Activated naive CD8-positive, alpha-beta T cell (primary cell): ENCODE results near the gene ADRB2.

Source experiments
- H3K27ac Mint-ChIP-seq: one replicate; pipeline ENCODE4 v1.8.0; 2021; ENCODE audit warnings: mixed read lengths
- H3K27me3 Mint-ChIP-seq: one replicate; pipeline ENCODE4 v1.8.0; 2021; ENCODE audit warnings: mixed read lengths
- H3K36me3 Mint-ChIP-seq: one replicate; pipeline ENCODE4 v1.8.0; 2021; ENCODE audit warnings: mixed read lengths
- H3K4me1 Mint-ChIP-seq: one replicate; pipeline ENCODE4 v1.8.0; 2021; ENCODE audit warnings: low read depth, mixed read lengths
- H3K4me3 Mint-ChIP-seq: one replicate; pipeline ENCODE4 v1.8.0; 2021; ENCODE audit warnings: mild to moderate bottlenecking, mixed read lengths
- H3K9me3 Mint-ChIP-seq: one replicate; pipeline ENCODE4 v1.8.0; 2021; ENCODE audit warnings: low read depth, mixed read lengths

ADRB2 gene

DNA sequence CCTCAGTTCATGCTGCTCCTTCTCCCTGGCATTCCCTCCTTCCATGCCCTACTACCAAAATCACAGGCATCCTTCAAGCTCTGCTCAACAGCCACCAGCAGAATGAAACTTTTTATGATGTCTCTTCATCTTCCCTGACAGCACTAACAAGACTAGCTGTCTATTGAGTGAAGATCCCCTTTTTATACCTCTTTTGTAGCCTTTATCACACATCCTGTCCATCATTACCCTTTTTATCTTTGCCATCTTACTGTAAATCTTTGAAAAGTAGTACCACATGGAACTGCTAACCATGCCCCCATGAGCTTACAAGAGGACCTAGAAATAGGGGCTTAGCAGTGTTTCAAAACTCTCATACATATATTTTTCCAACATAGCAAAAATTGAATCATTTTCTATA is 10.8 kb upstream of the ADRB2 start:
- Mint-ChIP-seq H3K4me3 (no peak overlapping the region), H3K36me3 (no peaks in the 10 kb centered on the region), H3K4me1 (peaks cover 9% of the 10 kb centered on the region), H3K27ac (no peak overlapping the region), H3K27me3 (peaks cover 2% of the 10 kb centered on the region), H3K9me3 (no peaks in the 10 kb centered on the region)

DNA sequence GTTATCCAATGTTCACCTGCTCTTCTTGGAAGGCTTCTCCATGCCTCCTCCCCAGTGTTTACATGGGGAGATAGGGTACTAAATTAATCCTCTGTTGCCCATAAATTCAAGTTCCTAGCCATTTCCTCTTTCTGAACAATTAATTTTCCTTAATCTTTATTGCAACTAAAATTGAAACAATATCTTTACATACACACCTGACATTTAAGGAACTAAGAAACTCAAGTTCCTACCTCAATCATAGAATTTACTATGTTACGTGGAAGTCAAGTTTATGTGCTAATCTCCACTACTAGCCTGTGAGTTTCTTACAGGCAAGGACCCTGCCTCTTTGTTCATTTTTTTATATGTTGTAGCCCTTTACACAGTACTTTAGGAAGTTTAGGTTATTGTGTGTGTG is 10.1 kb upstream of the ADRB2 start:
- Mint-ChIP-seq H3K9me3 (no peaks in the 10 kb centered on the region), H3K4me3 (no peak overlapping the region), H3K4me1 (peaks cover 4% of the 10 kb centered on the region), H3K36me3 (no peaks in the 10 kb centered on the region), H3K27ac (no peak overlapping the region), H3K27me3 (peaks cover 2% of the 10 kb centered on the region)

DNA sequence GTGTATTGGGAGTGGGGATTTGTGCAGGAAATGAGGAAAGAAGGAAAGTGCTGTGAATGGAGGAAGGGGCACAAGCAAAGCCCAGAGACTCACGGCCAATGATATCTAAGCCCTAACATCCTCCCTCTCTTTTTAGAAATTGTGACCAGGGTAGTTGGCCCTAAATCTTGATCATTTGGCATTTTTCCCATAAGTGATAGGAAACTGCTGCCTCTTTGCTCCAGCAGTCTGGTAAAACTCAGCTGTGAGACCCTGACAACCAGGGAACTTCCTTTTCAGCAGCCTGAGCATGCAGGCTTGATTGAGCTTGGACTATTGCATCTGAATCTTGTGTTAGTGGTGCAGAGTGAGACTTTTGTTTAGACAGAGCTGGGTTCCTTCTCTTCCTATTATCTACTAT is 9.6 kb upstream of the ADRB2 start:
- Mint-ChIP-seq H3K27me3 (peaks cover 2% of the 10 kb centered on the region), H3K36me3 (no peaks in the 10 kb centered on the region), H3K27ac (no peak overlapping the region), H3K9me3 (no peaks in the 10 kb centered on the region), H3K4me3 (no peak overlapping the region), H3K4me1 (peaks cover under 1% of the 10 kb centered on the region)

DNA sequence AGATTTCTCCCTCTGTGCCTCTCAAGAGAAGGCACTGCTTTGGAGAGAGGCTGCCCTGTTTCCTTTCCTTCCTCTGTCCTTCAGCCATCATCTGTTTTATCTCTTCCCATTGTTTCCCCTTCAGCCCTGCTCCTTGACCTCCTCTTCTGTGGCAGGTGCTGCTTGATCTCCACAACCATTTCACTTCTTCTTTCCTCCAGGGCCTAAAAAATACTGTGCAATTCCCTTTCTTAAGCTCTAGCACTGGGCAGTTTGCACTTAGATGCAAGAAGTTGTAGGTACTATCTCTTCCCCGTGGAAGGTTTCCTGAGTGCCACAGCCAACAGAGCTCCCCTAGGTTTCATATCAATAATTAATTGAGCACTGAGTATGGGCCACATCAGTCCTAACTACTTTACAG is 8.8 kb upstream of the ADRB2 start:
- Mint-ChIP-seq H3K27ac (no peak overlapping the region), H3K4me1 (no peaks in the 10 kb centered on the region), H3K9me3 (no peaks in the 10 kb centered on the region), H3K27me3 (peaks cover 2% of the 10 kb centered on the region), H3K4me3 (no peak overlapping the region), H3K36me3 (no peaks in the 10 kb centered on the region)

DNA sequence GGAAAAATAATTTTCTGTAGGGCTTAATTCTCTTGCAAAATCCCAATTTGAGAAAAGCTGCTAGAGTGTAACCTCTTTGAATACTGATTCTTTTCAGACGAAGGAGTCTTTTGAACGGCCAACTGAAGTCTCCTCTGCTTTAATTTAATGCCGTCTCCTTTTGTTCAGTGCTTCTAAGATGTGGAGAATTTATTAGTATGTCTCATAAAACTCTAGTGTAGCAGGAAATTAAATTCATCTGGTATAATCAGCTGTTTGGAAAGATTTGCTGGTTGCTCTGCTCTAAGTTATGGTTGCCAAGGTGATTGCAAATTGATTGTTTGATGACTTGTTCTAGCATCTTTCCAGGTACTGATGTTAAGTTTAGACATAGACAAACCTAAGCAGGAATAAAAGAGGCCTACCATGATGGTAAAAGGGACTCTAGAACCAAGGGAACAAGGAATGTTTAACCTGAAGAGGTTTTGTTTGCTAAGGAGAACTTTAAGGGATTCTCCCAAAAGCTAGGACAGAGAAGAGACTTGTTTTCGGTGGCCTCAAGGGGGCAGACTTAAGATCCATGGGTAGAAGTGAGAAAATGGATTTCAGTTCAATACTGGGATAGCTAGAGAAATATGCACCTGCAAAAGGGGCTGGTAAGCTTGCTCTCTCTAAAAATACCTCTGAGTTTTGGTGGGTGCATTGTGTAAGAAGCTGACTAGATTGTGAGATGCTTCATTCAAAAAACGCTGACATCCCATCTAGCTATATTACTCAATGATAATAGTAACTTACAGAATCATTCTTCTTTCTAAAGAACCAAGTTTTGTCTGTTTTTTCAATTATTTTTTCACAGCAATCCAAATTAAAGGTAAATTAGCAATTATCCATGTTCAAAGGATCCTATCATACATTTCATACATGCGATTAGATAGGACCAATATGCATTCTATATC is 5.7 kb upstream of the ADRB2 start:
- no peaks in the 10 kb centered on the region for H3K9me3 Mint-ChIP-seq
- no peaks in the 10 kb centered on the region for H3K36me3 Mint-ChIP-seq
- H3K27ac Mint-ChIP-seq = no peak overlapping the region
- no peak overlapping the region for H3K4me3 Mint-ChIP-seq
- H3K4me1 Mint-ChIP-seq = peaks cover 3% of the 10 kb centered on the region
- H3K27me3 Mint-ChIP-seq = peaks cover 4% of the 10 kb centered on the region

DNA sequence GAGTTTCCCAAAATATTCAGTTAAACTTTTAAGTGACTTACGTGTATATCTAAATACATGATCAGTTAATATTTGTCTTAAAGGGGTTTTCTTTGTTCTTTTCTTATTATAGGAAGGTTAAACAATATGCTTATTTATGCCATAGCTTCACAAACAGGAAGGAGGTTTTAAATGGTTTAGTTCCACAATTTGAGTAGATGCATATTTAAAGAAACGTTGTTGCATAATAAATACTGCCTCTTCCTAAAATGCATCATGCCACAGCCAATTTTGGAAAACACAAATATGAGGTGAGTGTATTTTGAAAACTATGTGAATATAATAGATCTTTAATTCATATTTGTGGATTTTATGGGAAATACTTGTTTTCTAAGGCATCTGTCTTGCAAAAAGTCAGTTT is 2.5 kb upstream of the ADRB2 start:
- Mint-ChIP-seq H3K4me3 (no peak overlapping the region), H3K27me3 (peaks cover 2% of the 10 kb centered on the region), H3K36me3 (no peaks in the 10 kb centered on the region), H3K27ac (no peak overlapping the region), H3K9me3 (no peaks in the 10 kb centered on the region), H3K4me1 (peaks cover 23% of the 10 kb centered on the region)

DNA sequence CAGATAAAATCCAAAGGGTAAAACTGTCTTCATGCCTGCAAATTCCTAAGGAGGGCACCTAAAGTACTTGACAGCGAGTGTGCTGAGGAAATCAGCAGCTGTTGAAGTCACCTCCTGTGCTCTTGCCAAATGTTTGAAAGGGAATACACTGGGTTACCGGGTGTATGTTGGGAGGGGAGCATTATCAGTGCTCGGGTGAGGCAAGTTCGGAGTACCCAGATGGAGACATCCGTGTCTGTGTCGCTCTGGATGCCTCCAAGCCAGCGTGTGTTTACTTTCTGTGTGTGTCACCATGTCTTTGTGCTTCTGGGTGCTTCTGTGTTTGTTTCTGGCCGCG is 727 bp upstream of the ADRB2 start:
- peaks cover 27% of the 10 kb centered on the region for H3K4me1 Mint-ChIP-seq
- peaks cover 2% of the 10 kb centered on the region for H3K27me3 Mint-ChIP-seq
- H3K36me3 Mint-ChIP-seq = no peaks in the 10 kb centered on the region
- no peaks in the 10 kb centered on the region for H3K9me3 Mint-ChIP-seq
- peak overlapping the region; percentile 93 for H3K4me3 Mint-ChIP-seq
- H3K27ac Mint-ChIP-seq = peak overlapping the region; percentile 67

DNA sequence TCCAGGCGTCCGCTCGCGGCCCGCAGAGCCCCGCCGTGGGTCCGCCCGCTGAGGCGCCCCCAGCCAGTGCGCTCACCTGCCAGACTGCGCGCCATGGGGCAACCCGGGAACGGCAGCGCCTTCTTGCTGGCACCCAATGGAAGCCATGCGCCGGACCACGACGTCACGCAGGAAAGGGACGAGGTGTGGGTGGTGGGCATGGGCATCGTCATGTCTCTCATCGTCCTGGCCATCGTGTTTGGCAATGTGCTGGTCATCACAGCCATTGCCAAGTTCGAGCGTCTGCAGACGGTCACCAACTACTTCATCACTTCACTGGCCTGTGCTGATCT is 294 bp downstream of the ADRB2 start:
- Mint-ChIP-seq H3K27ac (no peak overlapping the region), H3K36me3 (no peaks in the 10 kb centered on the region), H3K9me3 (no peaks in the 10 kb centered on the region), H3K4me1 (peaks cover 27% of the 10 kb centered on the region), H3K4me3 (peak overlapping the region; percentile 93), H3K27me3 (peaks cover 2% of the 10 kb centered on the region)

DNA sequence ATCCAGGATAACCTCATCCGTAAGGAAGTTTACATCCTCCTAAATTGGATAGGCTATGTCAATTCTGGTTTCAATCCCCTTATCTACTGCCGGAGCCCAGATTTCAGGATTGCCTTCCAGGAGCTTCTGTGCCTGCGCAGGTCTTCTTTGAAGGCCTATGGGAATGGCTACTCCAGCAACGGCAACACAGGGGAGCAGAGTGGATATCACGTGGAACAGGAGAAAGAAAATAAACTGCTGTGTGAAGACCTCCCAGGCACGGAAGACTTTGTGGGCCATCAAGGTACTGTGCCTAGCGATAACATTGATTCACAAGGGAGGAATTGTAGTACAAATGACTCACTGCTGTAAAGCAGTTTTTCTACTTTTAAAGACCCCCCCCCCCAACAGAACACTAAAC is 1.3 kb downstream of the ADRB2 start:
- Mint-ChIP-seq H3K27me3 (peaks cover 2% of the 10 kb centered on the region), H3K27ac (no peak overlapping the region), H3K4me3 (peak overlapping the region; percentile 93), H3K9me3 (no peaks in the 10 kb centered on the region), H3K36me3 (no peaks in the 10 kb centered on the region), H3K4me1 (peaks cover 31% of the 10 kb centered on the region)

DNA sequence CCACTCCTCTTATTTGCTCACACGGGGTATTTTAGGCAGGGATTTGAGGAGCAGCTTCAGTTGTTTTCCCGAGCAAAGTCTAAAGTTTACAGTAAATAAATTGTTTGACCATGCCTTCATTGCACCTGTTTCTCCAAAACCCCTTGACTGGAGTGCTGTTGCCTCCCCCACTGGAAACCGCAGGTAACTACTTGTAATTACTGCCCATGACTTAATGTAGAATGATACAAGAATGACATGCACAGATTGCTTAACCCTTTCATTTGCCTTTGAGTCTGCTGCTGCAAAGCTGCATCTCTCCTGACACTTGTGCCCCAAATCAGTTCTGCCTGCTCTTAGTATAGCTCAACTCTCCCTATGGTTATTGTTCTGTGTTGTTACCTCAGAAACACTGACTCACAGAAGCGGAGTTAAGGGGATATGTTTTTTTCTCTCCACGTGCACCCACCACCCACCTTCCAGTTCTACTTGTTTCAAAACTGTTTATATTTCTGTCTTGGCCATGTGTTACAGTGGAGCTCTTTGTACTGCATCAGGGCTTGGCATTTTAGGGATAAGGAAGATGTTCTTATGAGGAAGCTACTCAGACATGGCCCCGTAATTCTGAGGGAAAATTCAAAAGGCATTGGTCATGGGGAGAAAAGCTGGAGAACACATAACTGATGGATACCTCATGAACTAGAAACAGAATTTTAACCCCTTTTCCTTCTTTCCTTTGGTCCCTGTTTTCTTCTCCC is 2.3 kb downstream of the ADRB2 start:
- H3K4me1 Mint-ChIP-seq = peaks cover 31% of the 10 kb centered on the region
- no peaks in the 10 kb centered on the region for H3K9me3 Mint-ChIP-seq
- no peaks in the 10 kb centered on the region for H3K36me3 Mint-ChIP-seq
- H3K4me3 Mint-ChIP-seq = peak overlapping the region; percentile 17
- H3K27me3 Mint-ChIP-seq = peaks cover 2% of the 10 kb centered on the region
- H3K27ac Mint-ChIP-seq = no peak overlapping the region

DNA sequence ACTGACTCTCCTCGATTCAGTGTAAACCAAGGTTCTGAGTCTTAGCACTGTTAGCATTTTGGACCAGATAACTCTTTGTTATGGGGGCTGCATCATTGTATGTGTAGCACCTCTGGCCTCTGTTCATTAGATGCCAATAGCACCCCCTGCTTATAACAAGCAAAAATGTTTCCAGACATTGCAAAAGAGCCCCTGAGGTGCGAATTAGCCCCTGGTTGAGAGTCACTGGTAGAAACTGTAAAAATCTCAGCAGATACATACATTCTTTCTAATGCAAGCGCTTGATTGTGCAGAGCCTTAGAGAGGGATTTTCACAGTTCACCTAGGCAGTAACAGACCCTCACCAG is 2.8 kb downstream of the ADRB2 start:
- Mint-ChIP-seq H3K9me3 (no peaks in the 10 kb centered on the region), H3K4me1 (peaks cover 31% of the 10 kb centered on the region), H3K4me3 (no peak overlapping the region), H3K27ac (no peak overlapping the region), H3K36me3 (no peaks in the 10 kb centered on the region), H3K27me3 (peaks cover 2% of the 10 kb centered on the region)

DNA sequence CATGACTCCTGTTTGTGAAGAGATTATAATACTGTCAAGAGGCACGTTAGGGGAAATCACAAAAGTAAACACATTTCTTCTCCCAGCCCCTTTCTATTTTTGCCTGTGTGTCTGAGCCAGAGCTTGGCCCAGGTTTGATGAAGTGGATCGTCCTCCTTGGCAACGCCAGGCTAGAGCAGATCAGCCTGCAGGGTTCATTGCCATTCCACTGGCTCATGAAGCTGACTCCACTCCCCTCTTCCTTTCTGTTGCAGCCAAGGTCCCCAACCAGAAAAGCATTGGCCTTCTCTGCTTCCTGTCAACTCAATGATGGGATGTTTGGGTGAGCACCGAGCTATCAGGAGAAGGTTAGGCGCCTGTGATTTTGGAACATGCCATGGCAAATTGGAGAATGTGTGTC is 3.3 kb downstream of the ADRB2 start:
- Mint-ChIP-seq H3K27ac (no peak overlapping the region), H3K4me1 (peaks cover 31% of the 10 kb centered on the region), H3K9me3 (no peaks in the 10 kb centered on the region), H3K36me3 (no peaks in the 10 kb centered on the region), H3K4me3 (peak overlapping the region; percentile 22), H3K27me3 (peaks cover 2% of the 10 kb centered on the region)

DNA sequence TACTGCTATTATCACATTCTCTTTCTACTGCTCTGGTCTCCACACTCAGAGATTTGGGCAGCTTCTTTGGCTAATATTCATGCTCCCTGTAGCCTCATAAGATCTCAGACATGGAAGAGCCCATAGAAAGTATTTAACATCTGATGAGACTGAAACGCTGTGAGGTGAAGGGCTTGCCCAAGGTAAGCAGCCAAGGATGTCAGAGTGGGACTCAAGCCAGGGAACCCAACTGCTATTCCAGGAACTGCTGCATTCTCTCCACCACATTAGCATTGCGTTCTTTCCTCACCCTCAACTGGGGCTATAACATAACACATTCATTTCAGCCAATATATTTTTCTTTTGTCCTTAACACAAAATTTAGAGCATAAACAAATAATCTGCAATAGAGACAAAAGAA is 3.8 kb downstream of the ADRB2 start:
- Mint-ChIP-seq H3K9me3 (no peaks in the 10 kb centered on the region), H3K27me3 (peaks cover 2% of the 10 kb centered on the region), H3K4me1 (peaks cover 31% of the 10 kb centered on the region), H3K36me3 (no peaks in the 10 kb centered on the region), H3K27ac (no peak overlapping the region), H3K4me3 (no peak overlapping the region)

DNA sequence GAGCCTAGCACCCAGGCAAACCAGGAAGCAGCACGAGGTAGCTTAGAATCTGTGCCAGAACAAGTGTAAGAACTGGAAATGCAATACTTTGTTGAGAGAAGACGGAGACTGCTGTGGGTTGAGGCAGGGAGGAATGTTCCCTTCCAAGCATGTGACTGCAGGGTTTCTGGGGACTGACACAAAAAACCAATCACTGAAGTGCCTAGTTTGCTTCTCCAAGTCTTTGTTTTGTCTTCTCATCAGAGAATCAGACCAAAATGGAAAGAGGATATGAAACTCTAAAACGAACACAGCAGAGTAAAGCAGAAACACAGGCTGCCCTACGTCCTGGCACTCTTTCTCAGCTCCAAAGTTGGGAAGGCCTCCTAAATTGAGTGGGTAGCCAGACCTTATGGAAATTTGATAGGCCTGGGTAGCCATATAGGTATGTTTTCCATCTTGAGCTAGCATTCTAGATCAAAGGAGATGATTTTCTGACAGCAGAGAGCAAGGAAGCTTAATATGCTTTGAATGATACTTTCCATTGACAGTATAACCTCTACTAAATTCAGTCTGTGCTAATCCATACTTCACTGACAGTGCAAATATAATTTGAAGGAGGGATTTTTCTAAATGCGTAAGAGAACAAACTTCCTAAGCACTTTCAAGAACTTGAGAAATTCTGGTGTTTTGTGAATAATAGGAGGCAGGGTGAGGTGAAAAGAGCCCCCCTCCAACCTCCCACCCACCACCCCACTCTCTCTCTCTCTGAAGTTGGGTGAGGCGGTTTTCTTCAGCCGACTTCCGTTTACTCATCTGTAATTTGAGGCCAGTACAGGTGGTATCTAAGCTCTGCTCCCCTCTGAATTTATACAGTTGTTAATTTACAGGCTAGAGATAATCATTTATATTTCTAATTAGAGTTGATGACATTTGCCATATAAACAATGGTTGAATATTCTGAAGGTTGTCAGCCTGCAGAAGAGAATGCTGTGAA is 5.5 kb downstream of the ADRB2 start:
- no peak overlapping the region for H3K27ac Mint-ChIP-seq
- H3K4me1 Mint-ChIP-seq = peaks cover 22% of the 10 kb centered on the region
- H3K27me3 Mint-ChIP-seq = no peaks in the 10 kb centered on the region
- H3K9me3 Mint-ChIP-seq = no peaks in the 10 kb centered on the region
- no peaks in the 10 kb centered on the region for H3K36me3 Mint-ChIP-seq
- H3K4me3 Mint-ChIP-seq = no peak overlapping the region

DNA sequence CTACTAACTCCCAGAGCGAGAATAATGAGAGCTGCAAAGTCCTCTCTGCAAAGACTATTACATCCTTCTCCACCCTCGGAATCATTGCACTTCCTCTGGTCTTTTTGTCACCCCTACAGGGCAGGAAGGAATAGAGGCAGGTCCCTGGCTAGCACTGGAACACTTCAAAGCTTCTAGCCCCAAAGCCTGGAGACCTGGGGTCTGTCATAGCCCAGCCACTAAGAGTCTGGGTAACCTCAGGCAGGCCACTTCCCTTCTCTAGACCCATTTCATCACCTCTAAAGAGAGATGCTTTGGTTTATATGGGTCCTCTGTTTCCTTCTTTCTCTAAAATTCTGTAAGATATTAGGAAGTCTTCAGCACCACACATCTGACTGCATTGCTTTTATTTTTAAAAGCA is 6.7 kb downstream of the ADRB2 start:
- peaks cover 3% of the 10 kb centered on the region for H3K36me3 Mint-ChIP-seq
- no peak overlapping the region for H3K27ac Mint-ChIP-seq
- H3K4me3 Mint-ChIP-seq = no peak overlapping the region
- peaks cover 2% of the 10 kb centered on the region for H3K27me3 Mint-ChIP-seq
- no peaks in the 10 kb centered on the region for H3K9me3 Mint-ChIP-seq
- H3K4me1 Mint-ChIP-seq = peaks cover 15% of the 10 kb centered on the region
